ENCODE measurements around the gene RPS6KA3. TPM values are rescaled to one million over a fixed set of nuclear protein-coding genes. Genes with fewer than 3 reads are reported as not detected.

The RPS6KA3 gene
- total RNA-seq, 1 experiment from 2014 or later = 9.2 TPM

DNA sequence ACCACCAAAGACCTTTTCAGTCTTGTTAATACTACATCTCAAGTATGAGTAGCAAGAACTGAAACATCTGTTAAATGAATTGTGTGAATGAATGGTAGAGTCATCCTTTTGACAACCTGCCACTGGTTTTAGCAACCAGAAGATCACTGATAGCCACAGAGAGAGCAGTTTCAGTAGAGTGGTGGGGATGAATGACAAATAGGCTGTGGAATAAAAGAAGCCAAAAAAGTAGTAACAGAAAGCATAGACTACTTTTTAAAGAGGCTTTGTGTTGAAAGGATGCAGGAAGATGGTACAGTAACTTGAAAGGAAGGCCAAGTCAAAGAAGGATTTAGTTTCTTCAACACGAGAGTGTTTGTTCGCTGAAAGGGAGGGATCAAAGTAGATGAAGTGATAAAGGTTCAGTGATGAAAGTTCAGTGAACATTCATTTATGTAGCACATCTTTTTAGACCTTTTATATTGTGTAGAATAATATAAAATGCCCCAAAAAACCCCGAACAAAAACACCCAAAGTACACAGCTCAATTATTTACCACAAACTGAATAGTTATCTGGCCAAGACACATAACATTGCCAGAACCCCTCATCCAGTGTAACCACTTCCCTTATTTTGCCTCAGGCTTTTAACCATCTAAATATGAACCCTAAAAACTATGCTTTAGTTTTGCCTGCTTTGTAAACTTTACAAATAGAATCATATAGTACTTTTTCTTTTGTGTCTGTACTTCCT, 84.9 kb downstream of the RPS6KA3 start:
- no peak overlapping the region for H3K18ac ChIP-seq (ENCODE audit: insufficient read length, low read depth, low read length)
- H4K91ac ChIP-seq (ENCODE audit: insufficient read length, low read depth, low read length) = no peak overlapping the region
- H3K23ac ChIP-seq (ENCODE audit: insufficient read length, low read depth, low read length) = no peak overlapping the region
- H3K9me3 ChIP-seq (ENCODE audit: control insufficient read depth, low read depth, low read length) = peaks cover 26% of the 10 kb centered on the region
- H3K79me2 ChIP-seq (ENCODE audit: insufficient read depth, low read length) = no peaks in the 10 kb centered on the region
- no peak overlapping the region for H3K9ac ChIP-seq (ENCODE audit: extremely low read depth, insufficient read length, low read length)
- no peak overlapping the region for H2BK15ac ChIP-seq (ENCODE audit: low read depth, low read length)
- H3K4ac ChIP-seq (ENCODE audit: low read depth, low read length) = no peak overlapping the region
- H3K27me3 Mint-ChIP-seq (ENCODE audit: low read depth) = no peaks in the 10 kb centered on the region
- H3K4me1 ChIP-seq (ENCODE audit: insufficient read depth, low read length) = no peaks in the 10 kb centered on the region
- no peak for DNase-seq
- H3K27me3 ChIP-seq (ENCODE audit: insufficient read depth, low read length) = no peaks in the 10 kb centered on the region
- H4K20me1 ChIP-seq (ENCODE audit: control insufficient read depth, insufficient read depth, insufficient read length) = no peaks in the 10 kb centered on the region
- no peak overlapping the region for H2AFZ ChIP-seq (ENCODE audit: low read length)
- H4K8ac ChIP-seq (replicated peaks; ENCODE audit: insufficient read length, low read depth, low read length) = no peak overlapping the region
- no peak overlapping the region for H3K27ac Mint-ChIP-seq
- no CpG with 5 or more reads among the region's 3 CpGs for WGBS (ENCODE audit: extremely low coverage, insufficient read length, low lambda C conversion rate)
- H2BK120ac ChIP-seq (ENCODE audit: low read depth, low read length, poor library complexity, severe bottlenecking) = no peak overlapping the region
- H3T11ph ChIP-seq (ENCODE audit: low read length) = no peak overlapping the region
- no peak overlapping the region for H3K14ac ChIP-seq (ENCODE audit: insufficient read depth, low read length)
- no peaks in the 10 kb centered on the region for H3K23me2 ChIP-seq (ENCODE audit: insufficient read length, low read depth, low read length, poor library complexity, severe bottlenecking)
- peaks cover 6 to 16% (median 14%) of the 10 kb centered on the region in 3 experiments; a peak in 6 of 7 replicates for H3K36me3 Mint-ChIP-seq (ENCODE audit: insufficient read depth in 1 of 3, low read depth in 3 of 3)
- no peak overlapping the region for H4K5ac ChIP-seq (ENCODE audit: insufficient read length, low read depth, low read length)
- H2BK20ac ChIP-seq (ENCODE audit: low read depth, low read length, poor library complexity, severe bottlenecking) = no peak overlapping the region
- no peak overlapping the region for H3K4me3 Mint-ChIP-seq
- H2BK5ac ChIP-seq (ENCODE audit: insufficient read length, low read length) = no peak overlapping the region
- no peaks in the 10 kb centered on the region for H3K4me1 Mint-ChIP-seq
- no peak overlapping the region for H3K56ac ChIP-seq (ENCODE audit: insufficient read length, low read depth, low read length)
- no peaks in the 10 kb centered on the region for H3K79me1 ChIP-seq (ENCODE audit: insufficient read depth, low read depth, low read length, poor library complexity, severe bottlenecking)
- H3K4me2 ChIP-seq (ENCODE audit: insufficient read depth, insufficient read length, low read length) = no peak overlapping the region
- no peak overlapping the region for H2AK5ac ChIP-seq (ENCODE audit: insufficient read length, low read length)
- H2BK12ac ChIP-seq (ENCODE audit: insufficient read length, low read depth, low read length) = no peak overlapping the region
- H3K9me3 Mint-ChIP-seq = peaks cover 39 to 43% of the 10 kb centered on the region in 2 experiments
- no peak for TF ChIP-seq CTCF (conservative IDR thresholded peaks at IDR 0.05)
- no peak overlapping the region for H3K27ac ChIP-seq (ENCODE audit: insufficient read length, low read depth, low read length)
